Measurements from ENCODE around the gene SKIL. TPM values are rescaled to one million over a fixed set of nuclear protein-coding genes. Genes with fewer than 3 reads are reported as not detected.

Gene SKIL
- total RNA-seq (2014; rRNA removed) (15.6 and 35.0 TPM in 2 replicates), Bru-seq, nascent RNA (percentile 79 among the genes with signal in this experiment), BruChase-seq, experiment 1, labeled RNA remaining after a 6-hour chase (percentile 92 among the genes with signal in this experiment), BruChase-seq, experiment 2, labeled RNA remaining after a 2-hour chase (percentile 93 among the genes with signal in this experiment)
- long read RNA-seq, full-length matches to known transcripts, result 21 of 54 reads
- long read RNA-seq, partial matches to known transcripts, result 3 of 54 reads
- long read RNA-seq, other reads (novel, unspliced or antisense), result 30 of 54 reads

GRCh38 chr3:170357176-170358041, at the start of gene SKIL:
Gene SKIL (plus strand): TSS chr3:170357715. CDS start chr3:170360332, 2,617 bp downstream.
- DNase-seq (peak; percentile 94), ATAC-seq (peak; percentile 76)
- Histone ChIP-seq H3F3A (ENCODE audit: low read length, unreplicated experiment) (no peaks in the 10 kb centered on the region), H3K36me3 (ENCODE audit: low read depth, low read length) (peaks cover 7% of the 10 kb centered on the region), H3K9ac (ENCODE audit: low read length) (peak within 1 kb of the TSS; percentile 78), H3K4me3 (ENCODE audit: low read length) (peak within 1 kb of the TSS; percentile 85), H3K27me3 (ENCODE audit: low read length) (no peaks in the 10 kb centered on the region), H3K9me3 (ENCODE audit: low read length) (no peaks in the 10 kb centered on the region), H4K20me1 (ENCODE audit: low read length) (no peaks in the 10 kb centered on the region), H3K79me2 (ENCODE audit: low read length) (peaks cover 48% of the 10 kb centered on the region), H2AFZ (ENCODE audit: low read length) (peak within 1 kb of the TSS; percentile 84), H3K27ac (ENCODE audit: low read length) (peak within 1 kb of the TSS; percentile 65), H3K4me1 (ENCODE audit: insufficient read depth, low read length) (peaks cover 38% of the 10 kb centered on the region), H3K9me2 (replicated peaks; ENCODE audit: low read length) (no peaks in the 10 kb centered on the region), H3K4me2 (ENCODE audit: low read length) (peak within 1 kb of the TSS; percentile 96)
- TF ChIP-seq EZH2phosphoT487 (IDR thresholded peaks at IDR 0.05; ENCODE audit: borderline replicate concordance, low read length) (peak; percentile 72), EZH2 (IDR thresholded peaks at IDR 0.05; ENCODE audit: low read length, unreplicated experiment) (no peak)
- intact Hi-C loops (cut with micrococcal nuclease), result loop anchor here (1.0 to 2.0 kb wide), 2 partner anchors 27 to 169 kb away; no protein-coding TSS in a partner anchor
- ChIA-PET POLR2A (ENCODE audit: unreplicated experiment) (interaction anchor here (0.6 kb wide), 2 partner anchors 27 to 203 kb away, joined by 7 to 10 read pairs; no protein-coding TSS in a partner anchor), CTCF (interaction anchor here (0.6 to 1.9 kb wide), 5 partner anchors 8 to 454 kb away, joined by 4 to 16 read pairs (median 7); no protein-coding TSS in a partner anchor)
- BruUV-seq (replicated peaks), result no TSS peak

DNA sequence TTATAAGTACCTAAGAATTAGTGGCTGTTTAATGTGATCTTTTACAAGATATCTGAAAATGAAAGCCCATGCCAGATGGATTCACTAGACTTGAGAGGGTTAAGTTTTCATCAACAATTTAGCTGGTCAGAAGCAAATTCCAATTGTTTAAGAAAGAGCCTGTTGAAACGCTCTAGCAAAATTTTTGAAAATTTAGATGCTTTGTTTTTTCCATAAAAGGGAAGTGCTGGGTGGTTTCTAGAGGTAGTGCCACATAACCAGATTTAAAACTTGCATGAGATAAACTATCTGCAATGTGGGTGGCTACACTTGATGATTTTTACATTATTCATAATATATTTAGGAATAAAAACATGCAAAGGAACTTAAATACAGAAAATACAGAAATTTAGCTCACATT, 48.5 kb upstream of the SKIL start:
- Histone ChIP-seq H3K4me3 (ENCODE audit: low read length) (no peak overlapping the region), H3K9ac (ENCODE audit: low read length) (no peak overlapping the region), H3K9me3 (ENCODE audit: low read length) (no peaks in the 10 kb centered on the region), H4K20me1 (ENCODE audit: low read length) (no peaks in the 10 kb centered on the region), H3K27ac (ENCODE audit: low read length) (no peak overlapping the region), H3K4me2 (ENCODE audit: low read length) (no peak overlapping the region), H3K27me3 (ENCODE audit: low read length) (no peaks in the 10 kb centered on the region), H2AFZ (ENCODE audit: low read length) (no peak overlapping the region), H3K36me3 (ENCODE audit: low read depth, low read length) (no peaks in the 10 kb centered on the region), H3K79me2 (ENCODE audit: low read length) (no peaks in the 10 kb centered on the region), H3F3A (ENCODE audit: low read length, unreplicated experiment) (no peaks in the 10 kb centered on the region), H3K9me2 (replicated peaks; ENCODE audit: low read length) (no peaks in the 10 kb centered on the region), H3K4me1 (ENCODE audit: insufficient read depth, low read length) (peaks cover 12% of the 10 kb centered on the region)
- POLR2A ChIA-PET (ENCODE audit: unreplicated experiment), result interaction anchor here (0.6 kb wide), 1 partner anchor 157 kb away, joined by 3 read pairs; no protein-coding TSS in a partner anchor
- DNase-seq (no peak), ATAC-seq (no peak)
- CTCF ChIA-PET, result interaction anchor here (0.6 to 1.6 kb wide), 9 partner anchors 26 to 1248 kb away, joined by 4 to 14 read pairs (median 5); no protein-coding TSS in a partner anchor
- no TSS peak for BruUV-seq (replicated peaks)
- TF ChIP-seq, protein P1, sequence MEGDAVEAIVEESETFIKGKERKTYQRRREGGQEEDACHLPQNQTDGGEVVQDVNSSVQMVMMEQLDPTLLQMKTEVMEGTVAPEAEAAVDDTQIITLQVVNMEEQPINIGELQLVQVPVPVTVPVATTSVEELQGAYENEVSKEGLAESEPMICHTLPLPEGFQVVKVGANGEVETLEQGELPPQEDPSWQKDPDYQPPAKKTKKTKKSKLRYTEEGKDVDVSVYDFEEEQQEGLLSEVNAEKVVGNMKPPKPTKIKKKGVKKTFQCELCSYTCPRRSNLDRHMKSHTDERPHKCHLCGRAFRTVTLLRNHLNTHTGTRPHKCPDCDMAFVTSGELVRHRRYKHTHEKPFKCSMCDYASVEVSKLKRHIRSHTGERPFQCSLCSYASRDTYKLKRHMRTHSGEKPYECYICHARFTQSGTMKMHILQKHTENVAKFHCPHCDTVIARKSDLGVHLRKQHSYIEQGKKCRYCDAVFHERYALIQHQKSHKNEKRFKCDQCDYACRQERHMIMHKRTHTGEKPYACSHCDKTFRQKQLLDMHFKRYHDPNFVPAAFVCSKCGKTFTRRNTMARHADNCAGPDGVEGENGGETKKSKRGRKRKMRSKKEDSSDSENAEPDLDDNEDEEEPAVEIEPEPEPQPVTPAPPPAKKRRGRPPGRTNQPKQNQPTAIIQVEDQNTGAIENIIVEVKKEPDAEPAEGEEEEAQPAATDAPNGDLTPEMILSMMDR (conservative IDR thresholded peaks at IDR 0.05; ENCODE audit: low read depth, low read length), result no peak
- TF ChIP-seq EZH2 (IDR thresholded peaks at IDR 0.05; ENCODE audit: low read length, unreplicated experiment) (no peak), EZH2phosphoT487 (IDR thresholded peaks at IDR 0.05; ENCODE audit: borderline replicate concordance, low read length) (no peak)
- intact Hi-C loops (cut with micrococcal nuclease), result no loop called here

DNA sequence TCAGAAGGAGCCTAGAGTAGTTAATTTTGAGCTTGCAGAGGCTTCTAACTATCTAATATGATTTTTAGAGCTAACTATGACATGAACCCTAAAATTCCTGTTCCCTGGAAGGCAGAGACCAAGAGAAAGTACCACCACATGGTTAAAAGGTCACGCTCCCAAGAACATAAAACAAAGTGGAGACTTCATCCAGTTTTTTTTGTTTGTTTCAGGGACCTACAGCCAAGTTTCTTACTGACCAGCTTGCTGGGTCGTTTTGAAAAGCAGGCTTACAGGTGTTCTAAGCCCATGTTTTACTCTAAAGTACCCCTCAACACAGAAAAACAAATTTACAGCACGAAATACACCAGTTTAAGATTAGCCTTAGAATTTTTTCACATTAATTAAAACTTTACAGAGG, 39.6 kb upstream of the SKIL start:
- H3K9ac ChIP-seq (ENCODE audit: low read length), result no peak overlapping the region
- DNase-seq (no peak), ATAC-seq (no peak)
- no peaks in the 10 kb centered on the region for H3K27me3 ChIP-seq (ENCODE audit: low read length)
- H2AFZ ChIP-seq (ENCODE audit: low read length), result no peak overlapping the region
- no peaks in the 10 kb centered on the region for H3K79me2 ChIP-seq (ENCODE audit: low read length)
- no peaks in the 10 kb centered on the region for H4K20me1 ChIP-seq (ENCODE audit: low read length)
- TF ChIP-seq, protein P1 (conservative IDR thresholded peaks at IDR 0.05; ENCODE audit: low read depth, low read length), result no peak
- TF ChIP-seq EZH2phosphoT487 (IDR thresholded peaks at IDR 0.05; ENCODE audit: borderline replicate concordance, low read length), result no peak
- no peak for TF ChIP-seq EZH2 (IDR thresholded peaks at IDR 0.05; ENCODE audit: low read length, unreplicated experiment)
- H3K27ac ChIP-seq (ENCODE audit: low read length), result no peak overlapping the region
- no peaks in the 10 kb centered on the region for H3K9me2 ChIP-seq (replicated peaks; ENCODE audit: low read length)
- H3K4me2 ChIP-seq (ENCODE audit: low read length), result no peak overlapping the region
- ChIA-PET CTCF (interaction anchor here (0.7 kb wide), 1 partner anchor 96 kb away, joined by 3 read pairs; no protein-coding TSS in a partner anchor), POLR2A (ENCODE audit: unreplicated experiment) (no interaction called here)
- no peaks in the 10 kb centered on the region for H3K9me3 ChIP-seq (ENCODE audit: low read length)
- no TSS peak for BruUV-seq (replicated peaks)
- no peaks in the 10 kb centered on the region for H3K4me1 ChIP-seq (ENCODE audit: insufficient read depth, low read length)
- H3K36me3 ChIP-seq (ENCODE audit: low read depth, low read length), result no peaks in the 10 kb centered on the region
- H3K4me3 ChIP-seq (ENCODE audit: low read length), result no peak overlapping the region
- intact Hi-C loops (cut with micrococcal nuclease), result no loop called here
- H3F3A ChIP-seq (ENCODE audit: low read length, unreplicated experiment), result no peaks in the 10 kb centered on the region

All from PC-3 (cell line).